NCI-H1105 (cell line): ENCODE measurements around the gene SMU1.

Source experiments
- DNase-seq: peaks from one replicate; lab custom pipeline; 2025; lab: John Stamatoyannopoulos, UW

Gene SMU1

GRCh38 chr9:33044677-33045282, 31.7 kb downstream of the SMU1 start:
- DNase-seq: peak; percentile 63

- peak; percentile 92 for DNase-seq
Measured at GRCh38 chr9:33044162-33044673, 32.3 kb downstream of the SMU1 start.

- DNase-seq: peak; percentile 3
Measured at GRCh38 chr9:33043671-33044070, 32.8 kb downstream of the SMU1 start.

- DNase-seq: no peak
Measured at GRCh38 chr9:33042473-33042872, 34.0 kb downstream of the SMU1 start.

GRCh38 chr9:33041432-33042188, 34.9 kb downstream of the SMU1 start:
- DNase-seq: no peak

GRCh38 chr9:33040792-33041431, 35.6 kb downstream of the SMU1 start:
- no peak for DNase-seq

GRCh38 chr9:33032865-33033264, 43.6 kb downstream of the SMU1 start:
- DNase-seq: no peak

GRCh38 chr9:33032292-33032691, 44.2 kb downstream of the SMU1 start:
- DNase-seq: no peak

GRCh38 chr9:33030285-33030684, 46.2 kb downstream of the SMU1 start:
- no peak for DNase-seq

GRCh38 chr9:33029231-33029786, 47.2 kb downstream of the SMU1 start:
- no peak for DNase-seq

- peak; percentile 74 for DNase-seq
Measured at GRCh38 chr9:33025572-33026342, 50.7 kb downstream of the SMU1 start.

- peak; percentile 92 for DNase-seq
Measured at GRCh38 chr9:33024966-33025571, 51.4 kb downstream of the SMU1 start, which contains the start of gene DNAJA1. TSS of gene DNAJA1 (plus strand) at chr9:33025273. CDS start at chr9:33026485, 1,212 bp downstream.

GRCh38 chr9:33024126-33024965, 52.1 kb downstream of the SMU1 start:
- peak; percentile 44 for DNase-seq

GRCh38 chr9:33023661-33024060, 52.8 kb downstream of the SMU1 start:
- DNase-seq: no peak

- no peak for DNase-seq
Measured at GRCh38 chr9:33022755-33023154, 53.7 kb downstream of the SMU1 start.

- no peak for DNase-seq
Measured at GRCh38 chr9:33022303-33022702, 54.2 kb downstream of the SMU1 start.

GRCh38 chr9:33019797-33020196, 56.7 kb downstream of the SMU1 start:
- no peak for DNase-seq

- no peak for DNase-seq
Measured at GRCh38 chr9:33017283-33018041, 59.0 kb downstream of the SMU1 start.

- no peak for DNase-seq
Measured at GRCh38 chr9:33014665-33015014, 61.8 kb downstream of the SMU1 start.
